ENCODE results near the gene ASTN2. TPM values are rescaled to one million over a fixed set of nuclear protein-coding genes. Genes with fewer than 3 reads are reported as not detected.

The ASTN2 gene
- total and polyA plus RNA-seq, 9 of the 15 experiments (the other 6 are each of a cell fraction or from before 2014, with no cell fraction given) = 0.56 to 3.5 (median 1.9) TPM

- TF ChIP-seq CBX3 (IDR thresholded peaks at IDR 0.05; ENCODE audit: borderline replicate concordance in 1 of 2, low read length in 2 of 2) (no peak), NEUROD1 (IDR thresholded peaks at IDR 0.05; ENCODE audit: borderline replicate concordance, low read depth, low read length, partially characterized antibody) (no peak), ESRRB (CRISPR knock-in tag; IDR thresholded peaks at IDR 0.05; ENCODE audit: borderline replicate concordance) (no peak), CCNT2 (IDR thresholded peaks at IDR 0.05; ENCODE audit: borderline replicate concordance, extremely low read depth, insufficient read length, low read depth, low read length) (no peak), SNAPC5 (CRISPR knock-in tag; IDR thresholded peaks at IDR 0.05) (no peak), PTBP1 (IDR thresholded peaks at IDR 0.05; ENCODE audit: low read depth, low read length) (no peak), EZH2 (IDR thresholded peaks at IDR 0.05; ENCODE audit: borderline replicate concordance, low read depth, low read length) (no peak), CBFA2T2 (conservative IDR thresholded peaks at IDR 0.05) (no peak), POLR2G (IDR thresholded peaks at IDR 0.05; ENCODE audit: low read depth, low read length) (no peak), ZKSCAN8 (CRISPR knock-in tag; IDR thresholded peaks at IDR 0.05) (no peak), ETS1 (conservative IDR thresholded peaks at IDR 0.05; ENCODE audit: control insufficient read depth, low read depth, low read length) (no peak), ZBTB1 (CRISPR knock-in tag; IDR thresholded peaks at IDR 0.05; ENCODE audit: borderline replicate concordance, low read depth) (no peak), KLF6 (CRISPR knock-in tag; IDR thresholded peaks at IDR 0.05; ENCODE audit: borderline replicate concordance) (no peak), MXI1 (IDR thresholded peaks at IDR 0.05; ENCODE audit: low read depth, low read length) (no peak), ZNF280A (IDR thresholded peaks at IDR 0.05; ENCODE audit: low read depth, partially characterized antibody) (no peak)
- Histone ChIP-seq H3K4me3 (no peak overlapping the region), H3K9me1 (ENCODE audit: control insufficient read depth, insufficient read depth, low read length) (no peaks in the 10 kb centered on the region), H3K4me2 (ENCODE audit: insufficient read depth, low read length) (no peak overlapping the region), H4K20me1 (replicated peaks; ENCODE audit: control insufficient read depth, insufficient read depth, low read length) (no peaks in the 10 kb centered on the region), H3K27ac (ENCODE audit: extremely low read depth, low read depth, low read length) (no peak overlapping the region), H3K4me1 (replicated peaks in 1 of 2; ENCODE audit: control insufficient read depth in 2 of 2, insufficient read depth in 2 of 2, low read length in 2 of 2) (no peaks in the 10 kb centered on the region), H2AFZ (ENCODE audit: low read depth, low read length) (no peak overlapping the region), H3K36me3 (ENCODE audit: control insufficient read depth, insufficient read depth, low read length) (no peaks in the 10 kb centered on the region), H3K27me3 (ENCODE audit: control insufficient read depth in 2 of 2, insufficient read depth in 2 of 2, low read length in 2 of 2) (no peaks in the 10 kb centered on the region), H3K79me2 (ENCODE audit: control insufficient read depth, insufficient read depth, low read length) (no peaks in the 10 kb centered on the region), H3K9ac (ENCODE audit: insufficient read depth in 1 of 2, low read depth in 2 of 2, low read length in 2 of 2) (no peak overlapping the region), H3K9me3 (replicated peaks; ENCODE audit: control insufficient read depth, insufficient read depth, low read depth, low read length) (no peaks in the 10 kb centered on the region)
- ChIA-PET CTCF (ENCODE audit: low intra/inter-chr PET ratio) (no interaction called here), POLR2A (interaction anchor here (0.6 kb wide), 1 partner anchor 12 kb away, joined by 3 read pairs; no protein-coding TSS in a partner anchor)
- DNase-seq (ENCODE audit: extremely low read depth in 1 of 4, low spot score in 3 of 4) (no peak), FAIRE-seq (no peak), ATAC-seq (no peak)
- no TSS peak for BruUV-seq (replicated peaks)
- in situ Hi-C loops (cut with MboI) (no loop called here), intact Hi-C loops (cut with micrococcal nuclease) (no loop called here)
- WGBS (ENCODE audit: insufficient coverage, low coverage, missing lambda C conversion rate) = 2% methylated on average over 4 of the region's 4 CpGs
Observed at GRCh38 chr9:116623715-116624114, 791.1 kb downstream of the ASTN2 start.

All from K562 (cell line).